ENCODE results near the gene INO80B. TPM values are rescaled to one million over a fixed set of nuclear protein-coding genes. Genes with fewer than 3 reads are reported as not detected.
"Not testable (repeated sequence)": the region's sequence is repeated elsewhere in the genome, so short reads cannot be mapped to it uniquely, and the experiment has no call there.

INO80B gene
- total RNA-seq, 3 donors from 2014 or later, result 12.6 to 26.2 (median 24.4) TPM

DNA sequence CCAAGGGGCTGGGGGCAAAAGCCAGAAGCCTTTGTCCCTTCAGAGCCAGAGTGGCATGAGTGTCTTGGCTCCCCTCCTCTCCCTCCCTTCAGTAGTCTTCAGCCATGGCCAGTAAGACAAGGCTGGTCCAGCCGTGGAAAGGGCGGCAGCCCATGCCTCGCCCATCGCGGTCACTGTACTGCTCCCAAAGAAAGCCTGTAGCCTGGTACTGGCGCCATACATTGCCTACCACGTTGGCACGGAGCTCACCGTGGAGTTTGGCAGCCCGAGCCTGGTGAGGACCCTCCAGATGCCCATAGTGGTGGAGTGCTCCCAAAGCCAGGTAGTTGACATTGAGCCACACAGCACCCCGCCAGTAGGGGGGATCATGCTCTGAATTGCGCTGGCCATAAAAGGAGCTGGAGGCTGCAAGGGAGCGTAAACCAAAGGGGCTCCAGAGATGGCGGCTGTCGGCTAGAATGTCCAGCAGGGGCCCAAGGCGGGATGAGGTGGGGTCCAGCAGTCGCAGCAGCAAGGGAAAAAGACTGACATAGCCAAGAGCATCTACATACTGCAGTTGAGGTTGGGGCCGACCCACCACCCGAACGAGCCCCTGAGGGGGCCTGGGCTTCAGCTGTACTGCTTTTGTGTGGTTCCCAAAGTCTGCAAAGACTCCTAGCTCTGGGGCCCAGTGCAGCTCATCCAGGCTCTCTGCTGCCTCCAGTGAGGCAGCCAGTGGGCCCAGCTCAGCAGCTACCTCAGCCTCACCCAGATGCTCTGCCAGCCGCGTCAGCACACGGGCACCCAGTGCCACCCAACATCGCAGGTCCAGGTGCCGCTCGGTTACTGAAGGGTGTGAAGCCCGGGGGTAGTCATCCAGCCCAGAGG, 6.5 kb downstream of the INO80B start:
- DNase-seq (ENCODE audit: low spot score in 2 of 2), result no peak
- peaks cover 12 to 13% of the 10 kb centered on the region in 2 donors for H3K4me1 ChIP-seq
- TF ChIP-seq POLR2AphosphoS5 (IDR thresholded peaks at IDR 0.05), result no peak
- TF ChIP-seq CTCF (IDR thresholded peaks at IDR 0.05), result no peak
- TF ChIP-seq POLR2A (IDR thresholded peaks at IDR 0.05), result no peak
- intact Hi-C loops (cut with DNase I; ENCODE audit: low total_unique reads), result no loop called here
- no peaks in the 10 kb centered on the region for H3K9me3 ChIP-seq
- no peaks in the 10 kb centered on the region for H3K36me3 ChIP-seq
- no peaks in the 10 kb centered on the region for H3K27me3 ChIP-seq
- H3K4me3 ChIP-seq, result no peak overlapping the region
- H3K27ac ChIP-seq, result no peak overlapping the region

GRCh38 chr2:74462054-74462785, 7.3 kb downstream of the INO80B start:
- H3K9me3 ChIP-seq, result no peaks in the 10 kb centered on the region
- H3K36me3 ChIP-seq, result no peaks in the 10 kb centered on the region
- no peak for DNase-seq (ENCODE audit: low spot score in 2 of 2)
- intact Hi-C loops (cut with DNase I; ENCODE audit: low total_unique reads), result no loop called here
- no peak overlapping the region for H3K4me3 ChIP-seq
- no peak for TF ChIP-seq CTCF (IDR thresholded peaks at IDR 0.05)
- no peak for TF ChIP-seq POLR2AphosphoS5 (IDR thresholded peaks at IDR 0.05)
- no peak for TF ChIP-seq POLR2A (IDR thresholded peaks at IDR 0.05)
- no peak overlapping the region for H3K27ac ChIP-seq
- H3K27me3 ChIP-seq, result no peaks in the 10 kb centered on the region
- peaks cover 8 to 9% of the 10 kb centered on the region in 2 donors for H3K4me1 ChIP-seq

DNA sequence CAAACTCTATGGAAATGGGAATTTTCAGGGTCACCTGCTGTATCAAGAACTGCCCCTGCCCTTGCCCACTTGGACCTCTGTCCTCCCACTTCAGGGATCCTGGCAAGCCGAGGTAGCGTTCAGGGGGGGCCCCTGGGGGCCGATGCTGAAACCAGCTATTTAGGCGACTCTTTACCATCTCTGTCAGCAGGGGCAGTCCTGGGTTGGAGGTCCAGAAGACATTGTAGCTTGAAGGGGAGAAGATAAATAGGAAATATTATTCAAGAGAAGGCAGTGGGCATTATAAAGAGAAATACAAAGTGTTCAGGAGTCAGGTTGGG, 7.9 kb downstream of the INO80B start:
- no peak for TF ChIP-seq POLR2A (IDR thresholded peaks at IDR 0.05)
- TF ChIP-seq CTCF (IDR thresholded peaks at IDR 0.05), result no peak
- TF ChIP-seq POLR2AphosphoS5 (IDR thresholded peaks at IDR 0.05), result no peak
- Histone ChIP-seq H3K36me3 (no peaks in the 10 kb centered on the region), H3K4me1 (peaks cover 8 to 9% of the 10 kb centered on the region in 2 donors), H3K27ac (no peak overlapping the region), H3K4me3 (no peak overlapping the region), H3K9me3 (no peaks in the 10 kb centered on the region), H3K27me3 (no peaks in the 10 kb centered on the region)
- intact Hi-C loops (cut with DNase I; ENCODE audit: low total_unique reads), result no loop called here
- DNase-seq (ENCODE audit: low spot score in 2 of 2), result no peak

DNA sequence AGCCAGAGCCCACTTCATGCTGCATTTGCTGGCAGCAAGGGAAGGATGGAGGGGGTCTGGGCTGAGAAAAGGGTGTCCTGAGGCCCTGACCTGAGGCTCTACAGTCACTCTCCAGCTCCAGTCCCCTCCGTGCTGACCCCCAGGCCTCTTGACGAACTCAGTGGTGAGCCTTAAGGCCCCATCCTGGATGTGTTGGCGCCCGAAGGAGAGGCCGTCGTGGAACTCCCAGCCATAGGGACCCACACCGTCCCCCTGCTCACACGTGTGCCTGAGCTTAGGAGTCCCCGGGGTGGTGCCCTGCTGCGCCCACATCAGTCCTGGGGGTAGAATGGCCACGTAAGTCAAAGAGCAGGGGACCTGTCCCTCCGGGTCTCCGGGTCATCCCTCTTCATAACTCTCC, 9.5 kb downstream of the INO80B start:
- Histone ChIP-seq H3K9me3 (no peaks in the 10 kb centered on the region), H3K27ac (peak overlapping the region; percentile 77 to 85), H3K36me3 (no peaks in the 10 kb centered on the region), H3K4me3 (peak overlapping the region; percentile 85 to 95 (median 88)), H3K4me1 (peaks cover 4 to 8% of the 10 kb centered on the region in 2 donors), H3K27me3 (no peaks in the 10 kb centered on the region)
- DNase-seq (ENCODE audit: low spot score in 2 of 2), result no peak
- intact Hi-C loops (cut with DNase I; ENCODE audit: low total_unique reads), result no loop called here
- TF ChIP-seq POLR2AphosphoS5 (IDR thresholded peaks at IDR 0.05) (no peak), CTCF (IDR thresholded peaks at IDR 0.05) (no peak), POLR2A (IDR thresholded peaks at IDR 0.05) (no peak)

GRCh38 chr2:74470742-74471141, 15.9 kb downstream of the INO80B start:
- H3K4me1 ChIP-seq; H3K9me3 ChIP-seq; H3K27ac ChIP-seq; intact Hi-C loops (cut with DNase I; ENCODE audit: low total_unique reads); H3K4me3 ChIP-seq; H3K36me3 ChIP-seq; DNase-seq (ENCODE audit: low spot score in 2 of 2); H3K27me3 ChIP-seq: not testable (repeated sequence)
